Choroid plexus epithelial cell (primary cell): ENCODE measurements around the gene LRRC23.

Experiments used
- DNase-seq: peaks from one replicate; pipeline ENCODE4 v3.0.0-alpha.2; 2010; ENCODE audit warnings: low read depth
- H3K4me3 ChIP-seq: 2 replicates; pipeline ENCODE4 v1.5.1; 2011; ENCODE audit warnings: low read depth, mild to moderate bottlenecking, control low read depth, low read length, moderate library complexity
- TF ChIP-seq, protein P1 (sequence below): conservative IDR thresholded peaks from 2 replicates; pipeline ENCODE4 v1.5.1; 2011; ENCODE audit warnings: low read depth, mild to moderate bottlenecking, control low read depth, inconsistent platforms, low read length, moderate library complexity

The LRRC23 gene, protein sequence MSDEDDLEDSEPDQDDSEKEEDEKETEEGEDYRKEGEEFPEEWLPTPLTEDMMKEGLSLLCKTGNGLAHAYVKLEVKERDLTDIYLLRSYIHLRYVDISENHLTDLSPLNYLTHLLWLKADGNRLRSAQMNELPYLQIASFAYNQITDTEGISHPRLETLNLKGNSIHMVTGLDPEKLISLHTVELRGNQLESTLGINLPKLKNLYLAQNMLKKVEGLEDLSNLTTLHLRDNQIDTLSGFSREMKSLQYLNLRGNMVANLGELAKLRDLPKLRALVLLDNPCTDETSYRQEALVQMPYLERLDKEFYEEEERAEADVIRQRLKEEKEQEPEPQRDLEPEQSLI

DNA sequence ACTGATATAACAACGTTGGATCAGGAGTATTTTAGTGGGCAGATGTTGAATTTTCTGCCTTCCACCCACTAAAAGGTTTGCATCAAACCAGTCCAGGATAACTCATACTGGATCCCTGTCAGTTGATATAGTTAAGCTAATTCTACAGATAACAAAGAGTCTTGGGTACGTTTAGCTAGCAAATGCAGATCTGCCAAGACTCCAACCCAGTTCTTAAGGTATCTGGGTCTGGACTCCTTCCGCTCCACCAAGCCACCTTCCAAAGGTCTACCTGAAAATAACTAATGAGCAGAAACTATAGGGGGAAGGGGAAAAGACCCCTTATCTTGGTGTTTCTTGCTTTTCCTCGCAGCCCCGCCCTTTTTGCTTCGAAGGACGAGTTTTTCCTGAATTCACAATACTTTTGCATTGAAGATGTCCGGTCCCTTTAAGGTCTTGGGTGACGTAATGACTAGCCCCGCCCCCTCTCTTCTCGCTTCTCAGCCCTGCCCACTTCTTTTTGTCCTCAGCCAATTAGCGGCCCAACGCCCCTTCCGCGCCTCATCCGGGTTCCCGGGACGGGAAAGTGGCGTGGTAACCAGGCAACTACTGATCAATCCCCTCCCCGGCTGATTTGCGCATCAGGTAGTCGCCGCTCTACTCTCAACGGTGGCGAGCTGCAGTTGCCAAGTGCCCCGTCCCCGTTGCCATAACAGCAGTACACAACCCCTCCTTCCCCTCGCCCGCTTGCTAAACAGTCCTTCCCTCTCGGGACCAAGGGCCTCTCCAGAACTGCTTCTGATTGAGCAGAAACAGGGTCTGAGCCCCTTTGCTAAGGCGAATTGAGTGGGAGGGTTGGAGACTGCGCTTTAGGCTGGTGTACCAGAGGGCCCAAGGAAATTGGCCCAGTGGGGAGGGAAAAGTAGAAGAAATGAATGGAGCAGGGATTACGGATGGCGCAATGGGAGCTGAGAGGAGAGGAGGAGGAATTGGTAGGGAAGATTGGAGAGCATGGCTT, at the start of gene LRRC23:
Gene LRRC23, plus strand, starts transcription at position 543 of the 997 bp plus-strand sequence. CDS start 812 bp downstream, outside the sequence.
- TF ChIP-seq, protein P1, sequence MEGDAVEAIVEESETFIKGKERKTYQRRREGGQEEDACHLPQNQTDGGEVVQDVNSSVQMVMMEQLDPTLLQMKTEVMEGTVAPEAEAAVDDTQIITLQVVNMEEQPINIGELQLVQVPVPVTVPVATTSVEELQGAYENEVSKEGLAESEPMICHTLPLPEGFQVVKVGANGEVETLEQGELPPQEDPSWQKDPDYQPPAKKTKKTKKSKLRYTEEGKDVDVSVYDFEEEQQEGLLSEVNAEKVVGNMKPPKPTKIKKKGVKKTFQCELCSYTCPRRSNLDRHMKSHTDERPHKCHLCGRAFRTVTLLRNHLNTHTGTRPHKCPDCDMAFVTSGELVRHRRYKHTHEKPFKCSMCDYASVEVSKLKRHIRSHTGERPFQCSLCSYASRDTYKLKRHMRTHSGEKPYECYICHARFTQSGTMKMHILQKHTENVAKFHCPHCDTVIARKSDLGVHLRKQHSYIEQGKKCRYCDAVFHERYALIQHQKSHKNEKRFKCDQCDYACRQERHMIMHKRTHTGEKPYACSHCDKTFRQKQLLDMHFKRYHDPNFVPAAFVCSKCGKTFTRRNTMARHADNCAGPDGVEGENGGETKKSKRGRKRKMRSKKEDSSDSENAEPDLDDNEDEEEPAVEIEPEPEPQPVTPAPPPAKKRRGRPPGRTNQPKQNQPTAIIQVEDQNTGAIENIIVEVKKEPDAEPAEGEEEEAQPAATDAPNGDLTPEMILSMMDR = no peak
- H3K4me3 ChIP-seq = peak within 1 kb of the TSS; percentile 85
- peak; percentile 96 for DNase-seq

DNA sequence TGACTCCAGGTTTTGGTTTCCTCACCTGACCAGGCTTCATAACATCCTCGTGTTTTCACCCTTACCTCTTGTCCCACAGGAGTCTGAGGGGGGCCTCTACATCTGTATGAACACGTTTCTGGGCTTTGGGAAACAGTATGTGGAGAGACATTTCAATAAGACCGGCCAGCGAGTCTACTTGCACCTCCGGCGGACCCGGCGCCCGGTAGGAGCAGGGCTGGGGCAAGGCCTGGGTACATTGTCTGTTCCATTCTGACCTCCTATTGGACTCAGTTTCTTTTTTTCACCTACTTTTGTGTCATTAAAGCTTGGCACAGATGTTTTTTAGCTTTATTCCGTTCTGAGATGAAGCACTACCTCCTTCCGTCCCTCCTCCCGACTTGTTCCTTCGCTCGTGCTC, 49.3 kb upstream of the LRRC23 start:
- H3K4me3 ChIP-seq = no peak overlapping the region
- no peak for DNase-seq
- TF ChIP-seq, protein P1 = no peak

DNA sequence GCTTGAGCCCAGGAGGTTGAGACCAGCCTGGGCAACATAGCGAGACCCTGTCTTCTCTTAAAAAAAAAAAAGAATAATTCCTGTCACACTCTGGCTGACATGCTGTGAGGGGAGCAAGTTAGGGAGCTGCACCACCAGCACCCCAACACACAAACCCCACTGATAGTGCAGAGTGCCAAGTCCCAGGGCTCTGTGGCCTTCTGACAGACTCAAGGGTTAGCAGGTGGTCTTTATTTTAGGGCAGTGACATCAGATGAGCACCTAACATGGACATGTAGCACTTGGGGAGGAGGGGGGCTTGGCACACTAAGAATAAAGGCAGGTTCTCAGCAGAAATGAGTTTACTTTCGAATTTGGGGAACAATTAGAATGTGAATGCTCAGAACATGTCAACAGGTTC, 45.8 kb upstream of the LRRC23 start:
- no peak overlapping the region for H3K4me3 ChIP-seq
- no peak for DNase-seq
- TF ChIP-seq, protein P1 = no peak

DNA sequence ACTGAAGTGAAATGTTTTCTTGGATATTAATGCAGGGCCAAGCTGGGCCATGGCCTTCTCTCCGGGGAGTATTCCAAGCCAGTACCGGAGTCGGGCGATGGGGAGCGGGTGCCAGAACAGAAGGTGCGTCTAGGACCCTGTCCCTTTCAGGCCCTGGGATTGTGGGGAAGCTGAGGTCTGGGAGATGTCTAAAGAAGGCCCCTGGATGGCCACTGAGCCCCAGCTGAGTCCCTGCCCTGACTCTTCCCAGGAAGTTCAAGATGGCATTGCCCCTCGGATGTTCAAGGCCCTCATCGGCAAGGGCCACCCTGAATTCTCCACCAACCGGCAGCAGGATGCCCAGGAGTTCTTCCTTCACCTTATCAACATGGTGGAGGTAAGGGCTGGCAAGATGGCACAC, 44.5 kb upstream of the LRRC23 start:
- TF ChIP-seq, protein P1 = no peak
- no peak for DNase-seq
- H3K4me3 ChIP-seq = no peak overlapping the region

DNA sequence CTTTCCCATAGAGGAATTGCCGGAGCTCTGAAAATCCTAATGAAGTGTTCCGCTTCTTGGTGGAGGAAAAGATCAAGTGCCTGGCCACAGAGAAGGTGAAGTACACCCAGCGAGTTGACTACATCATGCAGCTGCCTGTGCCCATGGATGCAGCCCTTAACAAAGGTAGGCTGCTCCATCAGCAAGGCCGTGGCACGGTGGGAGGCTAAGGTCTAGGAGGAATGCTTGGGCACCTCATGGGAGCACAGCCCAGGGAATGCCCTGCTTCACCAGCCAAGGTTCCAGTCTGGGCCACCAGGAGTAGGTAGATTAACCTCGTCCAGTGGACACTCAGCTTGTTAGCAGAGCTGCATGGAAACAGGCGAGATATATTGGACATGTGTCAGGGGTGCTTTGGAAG, 43.7 kb upstream of the LRRC23 start:
- no peak for DNase-seq
- TF ChIP-seq, protein P1 = no peak
- H3K4me3 ChIP-seq = no peak overlapping the region

DNA sequence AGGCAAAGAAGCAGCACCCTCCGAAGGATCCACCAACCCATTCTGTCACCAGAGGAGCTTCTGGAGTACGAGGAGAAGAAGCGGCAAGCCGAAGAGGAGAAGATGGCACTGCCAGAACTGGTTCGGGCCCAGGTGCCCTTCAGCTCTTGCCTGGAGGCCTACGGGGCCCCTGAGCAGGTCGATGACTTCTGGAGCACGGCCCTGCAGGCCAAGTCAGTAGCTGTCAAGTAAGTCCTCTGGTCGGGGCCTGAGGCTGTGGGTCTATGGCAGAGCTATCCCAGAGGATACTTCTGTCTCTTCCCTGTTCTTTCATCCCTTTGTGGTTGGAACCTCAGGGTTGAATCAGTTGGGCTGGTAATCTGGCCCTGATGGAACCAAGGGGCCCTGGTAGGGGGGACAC, 43.2 kb upstream of the LRRC23 start:
- H3K4me3 ChIP-seq = no peak overlapping the region
- no peak for DNase-seq
- TF ChIP-seq, protein P1 = no peak
